Osteoblast (primary cell): ENCODE measurements around the gene TRIOBP. TPM values are rescaled to one million over a fixed set of nuclear protein-coding genes. Genes with fewer than 3 reads are reported as not detected.

Experiments
- DNase-seq: peaks from one replicate; pipeline ENCODE4 v3.0.0; 2011; ENCODE audit warnings: low spot score, mixed read lengths; ENCODE audit not compliant: insufficient read length; ENCODE audit errors: missing footprints
- H2AFZ ChIP-seq: 2 replicates; pipeline ENCODE4 v1.6.0; 2011; ENCODE audit warnings: mild to moderate bottlenecking, low read length
- H3K27ac ChIP-seq: 2 replicates; pipeline ENCODE4 v1.5.1; 2011; ENCODE audit warnings: mild to moderate bottlenecking, low read depth, low read length, moderate library complexity
- H3K27me3 ChIP-seq: 2 replicates; pipeline ENCODE4 v1.6.0; 2012; ENCODE audit warnings: mild to moderate bottlenecking, control low read depth, inconsistent platforms, low read length, moderate library complexity; ENCODE audit not compliant: insufficient read depth
- H3K36me3 ChIP-seq: 2 replicates; pipeline ENCODE4 v1.5.1; 2011; ENCODE audit warnings: mild to moderate bottlenecking, low read length, control low read depth, moderate library complexity; ENCODE audit not compliant: insufficient read depth
- H3K4me1 ChIP-seq: 2 replicates; pipeline ENCODE4 v1.5.1; 2011; ENCODE audit warnings: mild to moderate bottlenecking, low read length, control low read depth, moderate library complexity; ENCODE audit not compliant: insufficient read depth
- H3K4me2 ChIP-seq: 2 replicates; pipeline ENCODE4 v1.6.0; 2011; ENCODE audit warnings: mild to moderate bottlenecking, low read length; ENCODE audit not compliant: insufficient read depth
- H3K4me3 ChIP-seq: fragments of 200-600 bp; sonication (generic); 3 replicates; pipeline ENCODE4 v1.5.1; 2012; ENCODE audit warnings: mild to moderate bottlenecking, low read length, inconsistent platforms; ENCODE audit not compliant: insufficient read depth
- H3K79me2 ChIP-seq: 2 replicates; pipeline ENCODE4 v1.6.0; 2012; ENCODE audit warnings: mild to moderate bottlenecking, low read length, control low read depth, inconsistent platforms; ENCODE audit not compliant: insufficient read depth
- H3K9me3 ChIP-seq: 2 replicates; pipeline ENCODE4 v1.5.1; 2011; ENCODE audit warnings: low read depth, low read length, control low read depth
- H4K20me1 ChIP-seq: 2 replicates; pipeline ENCODE4 v1.6.0; 2012; ENCODE audit warnings: mild to moderate bottlenecking, low read length, control low read depth; ENCODE audit not compliant: insufficient read depth
- CTCF ChIP-seq: IDR thresholded peaks from 2 replicates; pipeline ENCODE4 v1.5.1; 2011; ENCODE audit warnings: mild to moderate bottlenecking, low read depth, low read length, moderate library complexity; ENCODE audit errors: extremely low read depth
- total RNA-seq: library from RNA; depleted of rRNA; stranded (reverse); fragments of >200 nt; gene quantifications from 2 replicates; pipeline ENCODE4 v1.2.3, GENCODE V29; 2012

Gene TRIOBP
- total RNA-seq, 1 donor = 162 TPM

GRCh38 chr22:37784829-37785495 lies 88.1 kb downstream of the TRIOBP start:
- no peaks in the 10 kb centered on the region for H3K9me3 ChIP-seq
- no peak overlapping the region for H3K4me2 ChIP-seq
- no peaks in the 10 kb centered on the region for H3K79me2 ChIP-seq
- H4K20me1 ChIP-seq = no peaks in the 10 kb centered on the region
- no peak for TF ChIP-seq CTCF
- H3K27ac ChIP-seq = no peak overlapping the region
- peak; percentile 19 for DNase-seq
- H3K36me3 ChIP-seq = no peaks in the 10 kb centered on the region
- H3K27me3 ChIP-seq = no peaks in the 10 kb centered on the region
- H3K4me1 ChIP-seq = peaks cover 15% of the 10 kb centered on the region
- no peak overlapping the region for H3K4me3 ChIP-seq
- no peak overlapping the region for H2AFZ ChIP-seq

GRCh38 chr22:37790234-37790633 lies 93.4 kb downstream of the TRIOBP start:
- no peak overlapping the region for H3K27ac ChIP-seq
- H3K9me3 ChIP-seq = no peaks in the 10 kb centered on the region
- no peak for TF ChIP-seq CTCF
- H4K20me1 ChIP-seq = no peaks in the 10 kb centered on the region
- no peaks in the 10 kb centered on the region for H3K79me2 ChIP-seq
- no peak overlapping the region for H3K4me2 ChIP-seq
- no peak overlapping the region for H2AFZ ChIP-seq
- DNase-seq = peak; percentile 46
- no peak overlapping the region for H3K4me3 ChIP-seq
- no peaks in the 10 kb centered on the region for H3K36me3 ChIP-seq
- H3K27me3 ChIP-seq = no peaks in the 10 kb centered on the region
- H3K4me1 ChIP-seq = no peaks in the 10 kb centered on the region

GRCh38 chr22:37792494-37792893 lies 95.6 kb downstream of the TRIOBP start:
- H3K36me3 ChIP-seq = no peaks in the 10 kb centered on the region
- no peak overlapping the region for H3K4me2 ChIP-seq
- no peaks in the 10 kb centered on the region for H3K9me3 ChIP-seq
- no peak for TF ChIP-seq CTCF
- DNase-seq = no peak
- H3K27ac ChIP-seq = no peak overlapping the region
- H4K20me1 ChIP-seq = no peaks in the 10 kb centered on the region
- no peaks in the 10 kb centered on the region for H3K27me3 ChIP-seq
- H3K4me3 ChIP-seq = no peak overlapping the region
- no peaks in the 10 kb centered on the region for H3K79me2 ChIP-seq
- H2AFZ ChIP-seq = no peak overlapping the region
- no peaks in the 10 kb centered on the region for H3K4me1 ChIP-seq

GRCh38 chr22:37794376-37794775 lies 97.5 kb downstream of the TRIOBP start:
- H3K36me3 ChIP-seq = no peaks in the 10 kb centered on the region
- no peaks in the 10 kb centered on the region for H3K9me3 ChIP-seq
- no peaks in the 10 kb centered on the region for H3K27me3 ChIP-seq

More at GRCh38 chr22:37794376-37794775, 97.5 kb downstream of the TRIOBP start:
- peak; percentile 17 for DNase-seq
- TF ChIP-seq CTCF = no peak
- no peak overlapping the region for H3K27ac ChIP-seq
- no peaks in the 10 kb centered on the region for H3K4me1 ChIP-seq
- no peaks in the 10 kb centered on the region for H3K79me2 ChIP-seq
- no peaks in the 10 kb centered on the region for H4K20me1 ChIP-seq
- H3K4me2 ChIP-seq = no peak overlapping the region
- H2AFZ ChIP-seq = no peak overlapping the region
- no peak overlapping the region for H3K4me3 ChIP-seq
